Measurements from ENCODE around the gene TBXAS1. TPM values are rescaled to one million over a fixed set of nuclear protein-coding genes. Genes with fewer than 3 reads are reported as not detected.

TBXAS1 gene
- total and polyA plus RNA-seq, 4 donors, result 4.1 to 22.4 (median 12.2) TPM

DNA sequence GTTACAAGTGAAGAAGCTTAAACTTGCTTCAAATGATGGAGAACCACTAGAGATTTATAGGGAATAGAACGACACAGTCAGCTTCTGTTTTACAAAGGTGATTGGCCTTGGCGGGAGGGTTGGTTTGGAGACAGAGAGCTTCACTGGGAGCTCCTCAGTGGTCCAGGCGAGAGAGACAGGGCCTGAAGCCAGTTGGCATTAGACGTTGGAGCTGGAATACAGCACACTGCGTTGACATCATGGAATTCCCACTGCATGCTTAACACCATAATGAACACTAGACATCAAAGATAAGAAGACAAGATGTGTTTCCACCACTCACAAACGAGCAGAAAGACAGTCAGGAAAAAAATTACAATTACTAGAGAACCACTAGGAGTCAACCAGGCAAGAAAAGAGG is 67.8 kb downstream of the TBXAS1 start (continued):
- TF ChIP-seq JUND (IDR thresholded peaks at IDR 0.05), result no peak
- no peak for TF ChIP-seq NR2F2 (IDR thresholded peaks at IDR 0.05)
- TF ChIP-seq GABPA (IDR thresholded peaks at IDR 0.05 in 1 of 2, conservative IDR thresholded peaks at IDR 0.05 in 1 of 2), result no peak
- no peak for TF ChIP-seq EGR1 (IDR thresholded peaks at IDR 0.05; ENCODE audit: low read depth in 2 of 2)
- TF ChIP-seq SP1 (IDR thresholded peaks at IDR 0.05), result no peak
- TF ChIP-seq TAF1 (conservative IDR thresholded peaks at IDR 0.05), result no peak

DNA sequence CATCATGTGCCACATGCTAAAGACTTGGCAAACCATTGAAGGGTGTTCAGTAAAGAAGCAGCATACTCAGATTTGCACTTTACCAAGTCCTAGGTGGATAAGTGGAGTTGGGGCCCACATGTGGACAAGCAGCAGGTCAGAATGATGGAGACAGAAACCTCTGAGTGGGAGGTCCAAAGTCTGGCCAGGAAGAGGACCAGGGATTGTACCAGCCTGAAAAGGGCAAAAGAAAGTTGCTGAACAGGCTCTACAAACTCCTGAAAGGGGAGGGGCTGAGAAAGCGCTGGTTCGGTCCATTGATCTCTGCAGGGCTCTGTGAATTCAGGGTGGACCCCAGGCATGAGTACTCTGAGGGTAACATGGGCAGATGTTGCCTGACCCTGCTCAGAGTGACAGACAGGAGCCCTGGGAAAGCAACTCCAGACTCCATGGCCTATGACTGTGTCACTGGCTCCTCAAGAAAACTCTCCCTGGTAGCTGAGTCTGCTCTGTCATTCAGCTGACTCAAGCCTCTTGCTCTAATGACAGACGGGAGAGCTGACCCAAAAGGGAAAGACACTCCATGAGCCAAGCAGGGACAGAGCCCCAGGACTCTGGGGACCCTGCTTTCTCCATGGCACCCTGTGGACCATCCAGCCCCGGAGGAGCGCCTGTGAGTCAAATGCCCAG is 68.5 kb downstream of the TBXAS1 start:
- WGBS, result 85% methylated on average over 5 of the region's 5 CpGs
- H3K27ac ChIP-seq (ENCODE audit: low read depth in 1 of 2, low read length in 2 of 2), result no peak overlapping the region
- no peaks in the 10 kb centered on the region for H3K27me3 ChIP-seq (ENCODE audit: control insufficient read depth in 4 of 4, insufficient read depth in 4 of 4, low read length in 3 of 4)
- no peaks in the 10 kb centered on the region for H3K4me1 ChIP-seq (ENCODE audit: control insufficient read depth in 4 of 4, insufficient read depth in 4 of 4, low read length in 3 of 4)
- DNase-seq (ENCODE audit: low spot score), result no peak
- H3K36me3 ChIP-seq (ENCODE audit: control insufficient read depth in 4 of 4, insufficient read depth in 3 of 4, low read depth in 1 of 4, low read length in 3 of 4), result no peaks in the 10 kb centered on the region
- no peak for TF ChIP-seq RXRA (IDR thresholded peaks at IDR 0.05)
- no peak for TF ChIP-seq HNF4A (conservative IDR thresholded peaks at IDR 0.05)
- no peak for TF ChIP-seq SP1 (IDR thresholded peaks at IDR 0.05)
- TF ChIP-seq TAF1 (conservative IDR thresholded peaks at IDR 0.05), result no peak
- no peak for TF ChIP-seq HNF4G (IDR thresholded peaks at IDR 0.05)
- TF ChIP-seq, protein P1, sequence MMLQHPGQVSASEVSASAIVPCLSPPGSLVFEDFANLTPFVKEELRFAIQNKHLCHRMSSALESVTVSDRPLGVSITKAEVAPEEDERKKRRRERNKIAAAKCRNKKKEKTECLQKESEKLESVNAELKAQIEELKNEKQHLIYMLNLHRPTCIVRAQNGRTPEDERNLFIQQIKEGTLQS (IDR thresholded peaks at IDR 0.05), result no peak
- no peak for TF ChIP-seq GABPA (IDR thresholded peaks at IDR 0.05 in 1 of 2, conservative IDR thresholded peaks at IDR 0.05 in 1 of 2)
- TF ChIP-seq FOXA2 (IDR thresholded peaks at IDR 0.05), result no peak
- no peak for TF ChIP-seq RAD21 (IDR thresholded peaks at IDR 0.05)
- no peak for TF ChIP-seq YY1 (IDR thresholded peaks at IDR 0.05)
- TF ChIP-seq, protein P2, sequence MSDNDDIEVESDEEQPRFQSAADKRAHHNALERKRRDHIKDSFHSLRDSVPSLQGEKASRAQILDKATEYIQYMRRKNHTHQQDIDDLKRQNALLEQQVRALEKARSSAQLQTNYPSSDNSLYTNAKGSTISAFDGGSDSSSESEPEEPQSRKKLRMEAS (IDR thresholded peaks at IDR 0.05), result no peak
- TF ChIP-seq, protein P3, sequence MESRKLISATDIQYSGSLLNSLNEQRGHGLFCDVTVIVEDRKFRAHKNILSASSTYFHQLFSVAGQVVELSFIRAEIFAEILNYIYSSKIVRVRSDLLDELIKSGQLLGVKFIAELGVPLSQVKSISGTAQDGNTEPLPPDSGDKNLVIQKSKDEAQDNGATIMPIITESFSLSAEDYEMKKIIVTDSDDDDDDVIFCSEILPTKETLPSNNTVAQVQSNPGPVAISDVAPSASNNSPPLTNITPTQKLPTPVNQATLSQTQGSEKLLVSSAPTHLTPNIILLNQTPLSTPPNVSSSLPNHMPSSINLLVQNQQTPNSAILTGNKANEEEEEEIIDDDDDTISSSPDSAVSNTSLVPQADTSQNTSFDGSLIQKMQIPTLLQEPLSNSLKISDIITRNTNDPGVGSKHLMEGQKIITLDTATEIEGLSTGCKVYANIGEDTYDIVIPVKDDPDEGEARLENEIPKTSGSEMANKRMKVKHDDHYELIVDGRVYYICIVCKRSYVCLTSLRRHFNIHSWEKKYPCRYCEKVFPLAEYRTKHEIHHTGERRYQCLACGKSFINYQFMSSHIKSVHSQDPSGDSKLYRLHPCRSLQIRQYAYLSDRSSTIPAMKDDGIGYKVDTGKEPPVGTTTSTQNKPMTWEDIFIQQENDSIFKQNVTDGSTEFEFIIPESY (IDR thresholded peaks at IDR 0.05), result no peak
- TF ChIP-seq FOXA1 (IDR thresholded peaks at IDR 0.05), result no peak
- TF ChIP-seq, protein P4, sequence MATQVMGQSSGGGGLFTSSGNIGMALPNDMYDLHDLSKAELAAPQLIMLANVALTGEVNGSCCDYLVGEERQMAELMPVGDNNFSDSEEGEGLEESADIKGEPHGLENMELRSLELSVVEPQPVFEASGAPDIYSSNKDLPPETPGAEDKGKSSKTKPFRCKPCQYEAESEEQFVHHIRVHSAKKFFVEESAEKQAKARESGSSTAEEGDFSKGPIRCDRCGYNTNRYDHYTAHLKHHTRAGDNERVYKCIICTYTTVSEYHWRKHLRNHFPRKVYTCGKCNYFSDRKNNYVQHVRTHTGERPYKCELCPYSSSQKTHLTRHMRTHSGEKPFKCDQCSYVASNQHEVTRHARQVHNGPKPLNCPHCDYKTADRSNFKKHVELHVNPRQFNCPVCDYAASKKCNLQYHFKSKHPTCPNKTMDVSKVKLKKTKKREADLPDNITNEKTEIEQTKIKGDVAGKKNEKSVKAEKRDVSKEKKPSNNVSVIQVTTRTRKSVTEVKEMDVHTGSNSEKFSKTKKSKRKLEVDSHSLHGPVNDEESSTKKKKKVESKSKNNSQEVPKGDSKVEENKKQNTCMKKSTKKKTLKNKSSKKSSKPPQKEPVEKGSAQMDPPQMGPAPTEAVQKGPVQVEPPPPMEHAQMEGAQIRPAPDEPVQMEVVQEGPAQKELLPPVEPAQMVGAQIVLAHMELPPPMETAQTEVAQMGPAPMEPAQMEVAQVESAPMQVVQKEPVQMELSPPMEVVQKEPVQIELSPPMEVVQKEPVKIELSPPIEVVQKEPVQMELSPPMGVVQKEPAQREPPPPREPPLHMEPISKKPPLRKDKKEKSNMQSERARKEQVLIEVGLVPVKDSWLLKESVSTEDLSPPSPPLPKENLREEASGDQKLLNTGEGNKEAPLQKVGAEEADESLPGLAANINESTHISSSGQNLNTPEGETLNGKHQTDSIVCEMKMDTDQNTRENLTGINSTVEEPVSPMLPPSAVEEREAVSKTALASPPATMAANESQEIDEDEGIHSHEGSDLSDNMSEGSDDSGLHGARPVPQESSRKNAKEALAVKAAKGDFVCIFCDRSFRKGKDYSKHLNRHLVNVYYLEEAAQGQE (IDR thresholded peaks at IDR 0.05), result no peak
- no peak overlapping the region for H3K9ac ChIP-seq (ENCODE audit: low read depth in 1 of 2, low read length in 2 of 2)
- H3K4me3 ChIP-seq (ENCODE audit: low read depth in 1 of 3, low read length in 3 of 3), result no peak overlapping the region
- no peaks in the 10 kb centered on the region for H3K9me3 ChIP-seq (ENCODE audit: control insufficient read depth in 4 of 4, low read length in 3 of 4)

All from liver (tissue), 9 donors.